Right cardiac atrium (tissue), 5 donors: ENCODE measurements around the gene SFI1. TPM values are rescaled to one million over a fixed set of nuclear protein-coding genes. Genes with fewer than 3 reads are reported as not detected.
"Not testable (repeated sequence)": the region's sequence is repeated elsewhere in the genome, so short reads cannot be mapped to it uniquely, and the experiment has no call there.

Source experiments
- ATAC-seq, 2 donors: fragments of 200-7000 bp; cut with Tn5 transposase; one replicate each; pipeline versions ENCODE4 v1.8.0 to v1.9.1; 2020; ENCODE audit warnings: moderate library complexity in 2 of 2, mild to moderate bottlenecking in 1 of 2
- DNase-seq, 3 donors: peaks; one replicate each; pipeline ENCODE4 v3.0.0-alpha.2; 2020
- H3K27ac ChIP-seq: one replicate; pipeline ENCODE4 v1.5.1; 2013; ENCODE audit warnings: mild to moderate bottlenecking, low read length, control low read depth, moderate library complexity
- H3K27me3 ChIP-seq: one replicate; pipeline ENCODE4 v1.6.1; 2013; ENCODE audit not compliant: control insufficient read depth, insufficient read depth
- H3K4me1 ChIP-seq: one replicate; pipeline ENCODE4 v1.6.1; 2013; ENCODE audit warnings: low read length; ENCODE audit not compliant: control insufficient read depth, insufficient read depth
- H3K4me3 ChIP-seq: one replicate; pipeline ENCODE4 v1.5.1; 2013; ENCODE audit warnings: low read length, control low read depth
- H3K9me3 ChIP-seq: one replicate; pipeline ENCODE4 v1.6.1; 2013; ENCODE audit warnings: low read length; ENCODE audit not compliant: control insufficient read depth
- WGBS: extraction: QIAGEN DNeasy Blood & Tissue Kit; methylation state at CpG from one replicate; pipeline ENCODE4 v1.1.7; 2013; 5-methylcytosine and 5-hydroxymethylcytosine counted together
- intact Hi-C, 4 donors: fragments of 100-400 bp; cut with DNase I; formaldehyde crosslinking; loops; one replicate each; pipeline versions ENCODE4 v1.11.0 to v1.14.0; 2022 to 2023
- polyA plus RNA-seq: library from polyadenylated mRNA; stranded (reverse); fragments of 200-250 nt; gene quantifications from one replicate; pipeline ENCODE4 v1.2.3, GENCODE V29; 2013
- total RNA-seq, 4 donors: library from RNA; stranded (reverse); fragmentation: NEBNext Ultra II Directional; extraction: Animal tissue kit (Norgen Biotek cat#: 25700); gene quantifications; one replicate each; pipeline ENCODE4 v1.2.1, GENCODE V29; 2021
- donor health status: healthy with polysubstance abuse.
- donor health status: DM: no; HTN: yes; CAD: no.
- donor health status: DM: no; HTN: no; CAD: no.
- donor health status: DM: no; HTN: yes; CAD: no; lungs with severe emphysema.
- donor health status: DM: yes; HTN: yes; CAD: no.

SFI1 gene
- total and polyA plus RNA-seq, 5 donors, result 7.1 to 10.8 (median 8.7) TPM

GRCh38 chr22:31544481-31545480, 48.4 kb downstream of the SFI1 start:
- WGBS, result 94% methylated on average over 15 of the region's 15 CpGs
- no peak for ATAC-seq
- Histone ChIP-seq H3K4me3 (no peak overlapping the region), H3K4me1 (no peaks in the 10 kb centered on the region), H3K9me3 (no peaks in the 10 kb centered on the region), H3K27ac (no peak overlapping the region), H3K27me3 (no peaks in the 10 kb centered on the region)
- no peak for DNase-seq
- intact Hi-C loops, result no loop called here

- intact Hi-C loops, result loop anchor here in 1 of 4 donors (10.0 kb wide), 1 partner anchor 424 kb away; no protein-coding TSS in a partner anchor
- Histone ChIP-seq H3K9me3 (no peaks in the 10 kb centered on the region), H3K4me1 (no peaks in the 10 kb centered on the region), H3K27ac (no peak overlapping the region), H3K27me3 (no peaks in the 10 kb centered on the region), H3K4me3 (no peak overlapping the region)
- 58% methylated on average over 4 of the region's 4 CpGs for WGBS
- ATAC-seq, result no peak
- no peak for DNase-seq
Measured at GRCh38 chr22:31550871-31551370, 54.6 kb downstream of the SFI1 start.

- intact Hi-C loops, result loop anchor here (5.0 to 10.0 kb wide), 2 partner anchors 76 to 418 kb away; no protein-coding TSS in a partner anchor
Measured at GRCh38 chr22:31556627-31557203, 60.4 kb downstream of the SFI1 start.

GRCh38 chr22:31558546-31558945, 62.2 kb downstream of the SFI1 start:
- not testable (repeated sequence) for H3K27me3 ChIP-seq, H3K4me3 ChIP-seq, H3K27ac ChIP-seq, DNase-seq, H3K9me3 ChIP-seq, H3K4me1 ChIP-seq, ATAC-seq
- 90% methylated on average over 9 of the region's 9 CpGs for WGBS
- intact Hi-C loops, result loop anchor here (5.0 to 10.0 kb wide), 2 partner anchors 74 to 416 kb away; no protein-coding TSS in a partner anchor

More at GRCh38 chr22:31556627-31557203, 60.4 kb downstream of the SFI1 start:
- Histone ChIP-seq H3K27ac (no peak overlapping the region), H3K9me3 (no peaks in the 10 kb centered on the region), H3K4me3 (no peak overlapping the region), H3K27me3 (no peaks in the 10 kb centered on the region), H3K4me1 (no peaks in the 10 kb centered on the region)
- DNase-seq, result no peak
- 73% methylated on average over 9 of the region's 9 CpGs for WGBS
- ATAC-seq, result peak; percentile 40 to 41

- no peak overlapping the region for H3K27ac ChIP-seq
- DNase-seq (peak; percentile 78 to 91 (median 83)), ATAC-seq (peak; percentile 96)
- no peak overlapping the region for H3K4me3 ChIP-seq
- H3K27me3 ChIP-seq, result no peaks in the 10 kb centered on the region
- 31% methylated on average over 6 of the region's 6 CpGs for WGBS
- H3K4me1 ChIP-seq, result no peaks in the 10 kb centered on the region
- no peaks in the 10 kb centered on the region for H3K9me3 ChIP-seq
- intact Hi-C loops, result no loop called here
Measured at GRCh38 chr22:31561238-31561887, 65.0 kb downstream of the SFI1 start.

GRCh38 chr22:31561970-31562369, 65.6 kb downstream of the SFI1 start:
- Histone ChIP-seq H3K9me3 (no peaks in the 10 kb centered on the region), H3K27ac (no peak overlapping the region), H3K27me3 (no peaks in the 10 kb centered on the region), H3K4me3 (no peak overlapping the region), H3K4me1 (no peaks in the 10 kb centered on the region)
- intact Hi-C loops, result loop anchor here in 1 of 4 donors (2.0 kb wide), 1 partner anchor 71 kb away; no protein-coding TSS in a partner anchor
- DNase-seq (no peak), ATAC-seq (no peak)
- 95% methylated on average over 2 of the region's 2 CpGs for WGBS

- H3K27ac ChIP-seq, result no peak overlapping the region
- no peak for DNase-seq
- no peak overlapping the region for H3K4me3 ChIP-seq
- 93% methylated on average over 1 of the region's 1 CpG for WGBS
- H3K9me3 ChIP-seq, result no peaks in the 10 kb centered on the region
- intact Hi-C loops, result no loop called here
- H3K27me3 ChIP-seq, result no peaks in the 10 kb centered on the region
- H3K4me1 ChIP-seq, result no peaks in the 10 kb centered on the region
- ATAC-seq, result no peak
Measured at GRCh38 chr22:31566484-31566883, 70.1 kb downstream of the SFI1 start.

- no peaks in the 10 kb centered on the region for H3K4me1 ChIP-seq
- ATAC-seq (no peak), DNase-seq (no peak)
- no peaks in the 10 kb centered on the region for H3K27me3 ChIP-seq
- WGBS, result 73% methylated on average over 1 of the region's 1 CpG
- no peak overlapping the region for H3K27ac ChIP-seq
- intact Hi-C loops, result no loop called here
- H3K9me3 ChIP-seq, result no peaks in the 10 kb centered on the region
- no peak overlapping the region for H3K4me3 ChIP-seq
Measured at GRCh38 chr22:31567196-31567595, 70.9 kb downstream of the SFI1 start.

GRCh38 chr22:31567702-31568101, 71.4 kb downstream of the SFI1 start:
- H3K9me3 ChIP-seq, result no peaks in the 10 kb centered on the region
- DNase-seq, result no peak
- intact Hi-C loops, result no loop called here
- H3K4me3 ChIP-seq, result no peak overlapping the region
- no peaks in the 10 kb centered on the region for H3K4me1 ChIP-seq
- H3K27ac ChIP-seq, result no peak overlapping the region
- no peaks in the 10 kb centered on the region for H3K27me3 ChIP-seq
- WGBS, result 80% methylated on average over 2 of the region's 2 CpGs
- no peak for ATAC-seq

GRCh38 chr22:31569126-31569525, 72.8 kb downstream of the SFI1 start:
- Histone ChIP-seq H3K9me3 (no peaks in the 10 kb centered on the region), H3K4me3 (no peak overlapping the region), H3K27ac (no peak overlapping the region), H3K27me3 (no peaks in the 10 kb centered on the region), H3K4me1 (no peaks in the 10 kb centered on the region)
- WGBS, result 87% methylated on average over 1 of the region's 1 CpG
- intact Hi-C loops, result no loop called here
- DNase-seq (no peak), ATAC-seq (no peak)
